HG02938 (cell line): Measurements from ENCODE around the gene TUBGCP6.
"Not testable (repeated sequence)": the region's sequence is repeated elsewhere in the genome, so short reads cannot be mapped to it uniquely, and the experiment has no call there.

ENCODE experiments used
- ATAC-seq: cut with Tn5 transposase; IDR thresholded peaks from one replicate; pipeline ENCODE4 v1.9.1; 2021; ENCODE audit warnings: mild to moderate bottlenecking, moderate library complexity; ENCODE audit not compliant: unreplicated experiment

Gene TUBGCP6

GRCh38 chr22:50213263-50213662 is 31.6 kb downstream of the TUBGCP6 start:
- no peak for ATAC-seq

GRCh38 chr22:50211147-50211546 is 33.7 kb downstream of the TUBGCP6 start:
- ATAC-seq, result no peak

GRCh38 chr22:50210378-50211139 is 34.3 kb downstream of the TUBGCP6 start:
- no peak for ATAC-seq

DNA sequence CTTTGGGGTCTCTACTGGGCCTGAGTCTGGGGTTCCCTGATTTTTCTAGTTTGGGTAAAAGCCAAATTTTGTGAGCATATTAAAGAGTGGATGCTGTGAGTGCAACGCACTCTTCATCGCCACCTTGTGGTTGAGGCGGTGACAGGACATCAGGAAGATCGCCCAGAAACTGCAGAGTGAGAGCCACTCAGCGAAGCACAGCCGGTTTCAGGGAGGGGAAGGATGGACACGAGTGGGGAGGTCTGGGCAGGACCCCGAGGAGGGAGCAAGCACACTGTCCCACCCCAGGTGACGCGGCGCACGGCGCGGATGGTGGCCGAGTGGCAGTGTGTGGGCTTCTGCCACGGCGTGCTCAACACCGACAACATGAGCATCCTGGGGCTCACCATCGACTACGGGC is 34.9 kb downstream of the TUBGCP6 start:
- ATAC-seq, result no peak

DNA sequence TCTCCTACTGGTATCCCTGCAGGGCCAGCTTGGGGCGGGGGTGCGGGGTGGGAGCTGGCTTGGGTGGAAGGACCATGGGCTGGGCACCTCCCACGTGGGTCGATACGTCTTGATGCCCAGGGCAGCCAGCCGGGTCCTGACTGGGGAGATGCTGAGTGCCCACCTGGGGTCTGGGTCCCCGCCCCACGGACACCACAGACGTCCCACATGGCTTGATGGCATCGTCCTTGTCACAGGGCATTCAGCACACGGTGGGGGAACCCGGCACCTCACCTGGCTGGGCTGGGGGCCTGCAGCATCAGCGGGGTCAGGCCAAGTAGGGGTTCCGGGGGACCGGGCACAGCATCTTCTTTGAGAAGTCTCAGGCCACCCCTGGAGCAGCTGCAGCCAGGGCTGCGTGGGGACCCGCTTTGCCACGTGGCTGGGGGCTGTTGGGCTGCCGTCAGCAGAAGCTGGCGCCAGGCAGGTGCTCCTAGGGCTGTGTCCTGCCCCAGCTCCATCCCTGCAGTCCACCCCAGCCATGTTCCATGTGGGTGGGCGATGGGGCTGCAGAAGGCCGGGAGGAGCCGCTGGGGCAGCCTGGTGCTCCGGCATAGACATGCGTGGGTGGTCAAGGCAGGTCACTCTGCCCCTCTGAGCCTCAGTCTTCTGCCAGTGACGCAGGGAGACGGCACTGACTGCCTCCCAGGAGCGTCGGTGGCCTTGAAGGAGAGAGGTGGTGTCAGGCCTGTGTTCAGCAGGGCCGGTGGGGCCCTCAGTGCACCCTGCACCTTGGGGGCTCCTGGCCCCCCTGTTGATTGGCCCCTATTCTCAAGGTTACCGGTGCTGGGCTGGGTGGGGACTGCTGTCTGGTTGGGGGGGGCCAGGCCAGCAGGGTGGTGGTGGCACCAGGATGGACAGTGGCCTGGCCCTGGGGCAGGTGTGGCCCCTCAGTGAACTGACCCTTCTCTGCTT is 35.6 kb downstream of the TUBGCP6 start:
- no peak for ATAC-seq

GRCh38 chr22:50208430-50208938 is 36.3 kb downstream of the TUBGCP6 start:
- no peak for ATAC-seq

GRCh38 chr22:50207383-50208140 is 37.3 kb downstream of the TUBGCP6 start:
- no peak for ATAC-seq

DNA sequence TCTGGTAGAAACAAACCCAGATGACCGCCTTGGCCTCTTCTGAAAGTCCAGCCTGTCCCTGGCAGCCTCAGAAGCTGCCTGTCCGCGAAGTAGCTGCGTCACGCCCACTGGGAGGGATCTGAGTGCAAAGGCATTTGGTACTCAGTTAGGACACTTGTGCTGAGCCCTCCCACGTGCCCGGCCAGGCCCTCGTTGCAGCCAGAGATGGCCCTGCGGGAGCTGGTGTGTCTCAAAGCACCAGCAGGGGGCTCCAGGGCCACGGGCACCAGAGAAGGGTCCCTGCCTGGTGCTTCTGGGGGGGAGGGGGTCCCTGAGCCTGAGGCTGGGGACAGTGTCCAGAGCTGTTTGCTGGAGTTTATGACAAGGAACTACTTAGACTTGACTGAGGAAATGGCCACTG is 38.2 kb downstream of the TUBGCP6 start:
- ATAC-seq, result no peak

DNA sequence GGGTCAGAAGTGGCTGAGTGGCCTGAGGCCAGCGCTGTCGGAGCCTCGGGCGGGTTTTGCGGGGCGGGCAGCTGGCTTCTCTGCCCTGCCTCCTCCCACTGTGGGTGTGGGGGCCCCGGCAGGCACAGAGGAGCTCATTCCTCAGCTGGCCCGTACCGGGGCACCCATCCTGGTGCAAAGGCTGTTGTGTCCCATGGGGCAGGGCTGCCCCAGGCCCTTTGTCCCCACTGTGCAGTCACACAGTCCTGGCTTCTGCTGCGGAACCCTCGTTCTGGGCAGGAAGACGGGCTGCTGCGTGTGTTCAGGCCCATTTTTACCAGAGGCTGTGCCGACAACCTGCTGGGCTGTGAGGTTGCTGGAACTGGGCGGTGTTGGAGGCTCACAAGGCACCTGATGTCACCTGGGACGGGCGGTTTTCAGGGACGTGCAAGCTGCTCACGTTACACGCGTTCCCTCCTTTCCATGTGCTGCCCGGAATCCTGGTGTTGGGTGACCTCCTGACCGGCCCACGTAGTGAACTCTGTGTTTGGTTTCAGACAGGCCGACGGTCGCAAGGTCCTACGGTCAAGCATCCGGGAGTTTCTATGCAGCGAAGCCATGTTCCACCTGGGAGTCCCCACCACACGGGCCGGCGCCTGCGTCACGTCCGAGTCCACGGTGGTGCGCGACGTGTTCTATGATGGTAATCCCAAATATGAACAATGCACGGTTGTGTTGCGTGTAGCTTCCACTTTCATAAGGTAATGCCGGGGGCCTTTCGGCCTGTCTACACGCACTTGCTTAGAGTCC is 38.8 kb downstream of the TUBGCP6 start:
- ATAC-seq, result no peak

DNA sequence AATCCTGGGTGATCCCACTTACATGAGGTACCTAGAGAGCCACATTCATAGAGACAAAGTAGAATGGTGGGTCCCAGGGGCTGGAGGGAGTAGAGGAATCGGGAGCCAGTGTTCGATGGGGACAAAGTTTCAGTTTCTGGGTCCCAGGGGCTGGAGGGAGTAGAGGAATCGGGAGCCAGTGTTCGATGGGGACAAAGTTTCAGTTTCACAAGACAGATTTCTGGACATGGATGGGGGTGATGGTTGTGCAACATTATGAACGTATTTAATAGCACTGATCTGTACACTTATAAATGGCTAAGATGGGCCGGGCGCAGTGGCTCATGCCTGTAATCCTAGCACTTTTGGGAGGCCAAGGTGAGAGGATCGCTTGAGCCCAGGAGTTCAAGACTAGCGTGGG is 39.8 kb downstream of the TUBGCP6 start:
- not testable (repeated sequence) for ATAC-seq

- no peak for ATAC-seq
Measured at GRCh38 chr22:50204571-50204970, 40.3 kb downstream of the TUBGCP6 start.

DNA sequence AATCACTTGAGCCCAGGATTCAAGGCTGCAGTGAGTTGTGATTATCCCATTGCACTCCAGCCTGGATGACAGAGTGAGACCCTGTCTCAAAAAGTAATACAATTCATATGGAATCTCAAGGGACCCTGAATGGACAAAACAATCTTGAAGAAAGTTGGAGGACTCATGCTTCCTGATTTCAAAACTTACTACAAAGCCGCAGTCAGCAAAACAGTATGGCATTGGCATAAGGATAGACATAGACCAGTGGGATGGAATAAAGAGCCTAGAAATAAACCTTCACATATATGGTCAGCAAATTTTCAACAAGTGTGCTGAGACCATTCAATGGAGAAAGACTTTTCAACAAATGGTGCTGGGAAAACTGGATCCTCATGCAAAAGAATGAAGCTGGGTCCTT is 41.5 kb downstream of the TUBGCP6 start:
- ATAC-seq, result no peak

GRCh38 chr22:50202130-50202666 is 42.6 kb downstream of the TUBGCP6 start:
- ATAC-seq, result no peak

DNA sequence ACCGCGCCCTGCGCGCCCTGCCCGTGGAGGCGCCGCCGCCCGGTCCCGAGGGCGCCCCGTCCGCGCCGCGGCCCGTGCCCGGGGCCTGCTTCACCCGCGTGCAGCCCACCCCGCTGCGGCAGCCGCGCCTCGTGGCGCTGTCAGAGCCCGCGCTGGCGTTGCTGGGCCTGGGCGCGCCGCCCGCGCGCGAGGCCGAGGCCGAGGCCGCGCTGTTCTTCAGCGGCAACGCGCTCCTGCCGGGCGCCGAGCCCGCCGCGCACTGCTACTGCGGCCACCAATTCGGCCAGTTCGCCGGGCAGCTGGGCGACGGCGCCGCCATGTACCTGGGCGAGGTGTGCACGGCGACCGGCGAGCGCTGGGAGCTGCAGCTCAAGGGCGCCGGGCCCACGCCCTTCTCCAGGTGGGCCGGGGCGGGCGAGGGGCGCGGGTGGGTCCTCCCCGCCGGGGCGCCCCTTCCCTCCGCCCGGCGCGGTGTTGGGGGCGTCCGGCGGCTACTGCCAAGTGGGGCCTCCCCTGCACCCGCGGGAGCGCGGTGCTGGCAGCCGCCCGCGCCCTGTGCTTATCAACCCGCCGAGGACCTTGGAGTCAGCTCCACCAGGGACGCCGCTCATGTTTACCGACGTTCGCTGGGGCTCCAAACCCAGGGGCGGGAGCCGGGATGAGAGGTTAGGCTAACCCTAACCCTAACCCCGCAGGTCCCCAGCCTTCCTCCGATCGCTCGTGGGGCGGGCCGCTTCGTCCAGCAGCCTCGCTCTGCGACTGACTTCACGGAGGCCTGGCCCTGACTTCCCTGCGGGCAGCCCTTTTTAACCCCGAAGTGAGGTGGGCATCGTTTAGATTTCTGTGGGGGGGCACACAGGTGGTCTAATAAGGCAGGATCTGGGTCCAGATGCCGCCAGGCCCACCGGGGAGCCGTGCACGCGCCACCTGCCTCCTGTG is 43.4 kb downstream of the TUBGCP6 start:
- ATAC-seq, result peak; percentile 13

- peak; percentile 61 for ATAC-seq
Measured at GRCh38 chr22:50200461-50201190, 44.2 kb downstream of the TUBGCP6 start, which contains the start of gene SELENOO. SELENOO (plus strand) TSS chr22:50201011; CDS start chr22:50201037, 26 bp downstream.

GRCh38 chr22:50199829-50200460 is 44.9 kb downstream of the TUBGCP6 start:
- ATAC-seq, result no peak

- no peak for ATAC-seq
Measured at GRCh38 chr22:50199251-50199721, 45.5 kb downstream of the TUBGCP6 start.
